Endodermal cell (in vitro differentiated cells): Measurements from ENCODE around the gene MAPK8. TPM values are rescaled to one million over a fixed set of nuclear protein-coding genes. Genes with fewer than 3 reads are reported as not detected.

ENCODE experiments used
- DNase-seq: peaks from one replicate; pipeline ENCODE4 v3.0.0-alpha.2; 2017
- H3K27ac ChIP-seq: 2 replicates; pipeline ENCODE4 v1.5.1; 2013; ENCODE audit warnings: mild to moderate bottlenecking, low read depth, low read length, moderate library complexity
- H3K27me3 ChIP-seq: 2 replicates; pipeline ENCODE4 v1.6.1; 2013; ENCODE audit warnings: mild to moderate bottlenecking, low read length, moderate library complexity; ENCODE audit not compliant: insufficient read depth, control insufficient read depth, poor library complexity, severe bottlenecking
- H3K36me3 ChIP-seq: 2 replicates; pipeline ENCODE4 v1.7.0; 2013; ENCODE audit warnings: mild to moderate bottlenecking, low read length, moderate library complexity; ENCODE audit not compliant: control insufficient read depth, insufficient read depth
- H3K4me1 ChIP-seq: one replicate; pipeline ENCODE4 v1.7.0; 2013; ENCODE audit warnings: low read length; ENCODE audit not compliant: control insufficient read depth, insufficient read depth
- H3K4me3 ChIP-seq: 2 replicates; pipeline ENCODE4 v1.5.1; 2013; ENCODE audit warnings: mild to moderate bottlenecking, low read length, moderate library complexity
- H3K9ac ChIP-seq: 2 replicates; pipeline ENCODE4 v1.6.1; 2013; ENCODE audit warnings: mild to moderate bottlenecking, low read length, moderate library complexity; ENCODE audit not compliant: poor library complexity, severe bottlenecking; ENCODE audit errors: extremely low read depth
- H3K9me3 ChIP-seq: 2 replicates; pipeline ENCODE4 v1.6.1; 2013; ENCODE audit warnings: mild to moderate bottlenecking, low read length, moderate library complexity; ENCODE audit not compliant: control insufficient read depth
- H3K27ac Mint-ChIP-seq: 2 replicates; pipeline ENCODE4 v1.8.0; 2020; ENCODE audit warnings: mixed read lengths
- H3K27me3 Mint-ChIP-seq: 2 replicates; pipeline ENCODE4 v1.8.0; 2021; ENCODE audit warnings: mild to moderate bottlenecking, mixed read lengths; ENCODE audit not compliant: insufficient read depth
- H3K36me3 Mint-ChIP-seq: 2 replicates; pipeline ENCODE4 v1.8.0; 2020; ENCODE audit warnings: low read depth, mixed read lengths
- H3K4me1 Mint-ChIP-seq: 2 replicates; pipeline ENCODE4 v1.8.0; 2020; ENCODE audit warnings: mixed read lengths
- H3K4me3 Mint-ChIP-seq: 2 replicates; pipeline ENCODE4 v1.8.0; 2020; ENCODE audit warnings: mild to moderate bottlenecking, moderate library complexity, mixed read lengths
- H3K9me3 Mint-ChIP-seq: 2 replicates; pipeline ENCODE4 v1.8.0; 2020; ENCODE audit warnings: mild to moderate bottlenecking, mixed read lengths
- WGBS, 2 experiments: methylation state at CpG; one replicate each; pipeline versions ENCODE4 v1.1.5 to v1.1.7; 2013; ENCODE audit warnings: missing lambda C conversion rate in 2 of 2, mixed read lengths in 1 of 2; ENCODE audit not compliant: insufficient coverage in 1 of 2, insufficient read length in 1 of 2; 5-methylcytosine and 5-hydroxymethylcytosine counted together
- total RNA-seq, 2 donors: library from RNA; stranded (reverse); fragmentation: NEBNext Ultra II Directional in 1 of 2; extraction: Animal tissue kit (Norgen Biotek cat#: 25700) in 1 of 2; gene quantifications; 2 replicates in 1 of 2; 3 replicates in 1 of 2; pipeline ENCODE4 v1.2.1, GENCODE V29; 2021
- TF ChIP-seq, protein P1 (sequence below): fragments of 200-600 bp; sonication (generic); conservative IDR thresholded peaks from 2 replicates; pipeline ENCODE4 v1.5.0; 2021; ENCODE audit warnings: antibody characterized with exemption, mild to moderate bottlenecking

The MAPK8 gene
- total RNA-seq, 2 donors from 2014 or later, result 84.2 to 146 TPM

DNA sequence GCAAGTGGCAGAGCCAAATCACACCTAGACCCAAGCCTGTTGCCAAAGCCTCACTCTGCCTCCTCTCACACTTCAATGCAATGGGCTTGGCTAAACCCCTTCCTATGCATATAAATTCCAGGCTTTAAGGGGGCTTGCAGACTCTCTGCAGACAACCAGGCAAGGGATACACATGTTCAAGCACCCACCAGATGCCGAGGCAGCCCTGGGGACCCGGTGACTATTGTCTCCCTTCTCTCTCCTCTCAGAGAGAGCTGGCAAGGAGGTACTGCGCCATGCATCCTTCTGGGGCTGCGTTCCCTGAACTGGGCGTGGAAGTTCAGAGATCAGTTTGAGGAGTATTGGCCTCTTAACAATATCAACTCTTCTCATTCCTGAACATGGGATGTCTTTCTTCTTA lies 167.2 kb downstream of the MAPK8 start:
- WGBS, 2 experiments, result 96 to 100% methylated on average over 2 to 5 of the region's 5 CpGs
- peaks cover 27% of the 10 kb centered on the region for H3K4me1 ChIP-seq
- peak; percentile 38 for DNase-seq
- H3K4me3 ChIP-seq, result no peak overlapping the region
- peaks cover 7% of the 10 kb centered on the region for H3K9me3 ChIP-seq
- H3K27me3 ChIP-seq, result no peaks in the 10 kb centered on the region
- TF ChIP-seq, protein P1, sequence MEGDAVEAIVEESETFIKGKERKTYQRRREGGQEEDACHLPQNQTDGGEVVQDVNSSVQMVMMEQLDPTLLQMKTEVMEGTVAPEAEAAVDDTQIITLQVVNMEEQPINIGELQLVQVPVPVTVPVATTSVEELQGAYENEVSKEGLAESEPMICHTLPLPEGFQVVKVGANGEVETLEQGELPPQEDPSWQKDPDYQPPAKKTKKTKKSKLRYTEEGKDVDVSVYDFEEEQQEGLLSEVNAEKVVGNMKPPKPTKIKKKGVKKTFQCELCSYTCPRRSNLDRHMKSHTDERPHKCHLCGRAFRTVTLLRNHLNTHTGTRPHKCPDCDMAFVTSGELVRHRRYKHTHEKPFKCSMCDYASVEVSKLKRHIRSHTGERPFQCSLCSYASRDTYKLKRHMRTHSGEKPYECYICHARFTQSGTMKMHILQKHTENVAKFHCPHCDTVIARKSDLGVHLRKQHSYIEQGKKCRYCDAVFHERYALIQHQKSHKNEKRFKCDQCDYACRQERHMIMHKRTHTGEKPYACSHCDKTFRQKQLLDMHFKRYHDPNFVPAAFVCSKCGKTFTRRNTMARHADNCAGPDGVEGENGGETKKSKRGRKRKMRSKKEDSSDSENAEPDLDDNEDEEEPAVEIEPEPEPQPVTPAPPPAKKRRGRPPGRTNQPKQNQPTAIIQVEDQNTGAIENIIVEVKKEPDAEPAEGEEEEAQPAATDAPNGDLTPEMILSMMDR, result no peak
- Mint-ChIP-seq H3K4me1 (peaks cover 46% of the 10 kb centered on the region), H3K27ac (no peak overlapping the region), H3K36me3 (no peaks in the 10 kb centered on the region), H3K9me3 (peaks cover 9% of the 10 kb centered on the region), H3K4me3 (no peak overlapping the region), H3K27me3 (peaks cover 2% of the 10 kb centered on the region)
- no peak overlapping the region for H3K27ac ChIP-seq
- no peak overlapping the region for H3K9ac ChIP-seq
- no peaks in the 10 kb centered on the region for H3K36me3 ChIP-seq

DNA sequence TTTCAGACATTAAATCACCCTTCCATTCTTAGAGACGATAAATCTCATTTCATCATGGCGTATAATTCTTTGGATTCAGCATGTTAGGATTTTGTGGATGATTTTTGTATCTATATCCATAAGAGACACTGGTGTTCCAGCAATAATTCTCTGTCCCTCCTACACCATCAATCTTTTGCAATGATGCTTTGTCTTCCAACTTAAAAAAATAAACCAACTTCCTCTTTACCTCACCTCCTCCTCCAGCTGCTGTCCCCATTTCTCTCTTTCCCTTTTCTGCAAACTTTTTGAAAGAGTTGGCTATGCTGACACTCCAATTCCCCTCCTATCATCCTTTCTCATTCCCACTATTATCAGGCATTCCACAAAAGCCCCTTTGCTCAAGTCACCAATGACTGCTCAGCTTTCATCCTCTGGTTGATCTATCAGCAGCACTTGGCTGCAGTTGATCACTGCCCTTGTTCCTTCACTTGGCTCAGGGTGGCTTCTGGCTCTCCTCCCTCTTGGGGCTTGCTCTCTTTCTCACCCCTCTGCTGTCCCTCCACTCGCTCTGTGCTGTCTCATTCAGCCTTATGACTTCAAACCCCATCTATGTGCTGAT lies 168.4 kb downstream of the MAPK8 start:
- TF ChIP-seq, protein P1, result no peak
- DNase-seq, result peak; percentile 17
- Mint-ChIP-seq H3K27me3 (peaks cover 4% of the 10 kb centered on the region), H3K36me3 (no peaks in the 10 kb centered on the region), H3K27ac (no peak overlapping the region), H3K4me1 (peaks cover 39% of the 10 kb centered on the region), H3K4me3 (no peak overlapping the region), H3K9me3 (peaks cover 9% of the 10 kb centered on the region)
- peaks cover 16% of the 10 kb centered on the region for H3K4me1 ChIP-seq
- H3K9ac ChIP-seq, result no peak overlapping the region
- 73 to 85% methylated on average over 1 of the region's 3 CpGs for WGBS, 2 experiments
- no peaks in the 10 kb centered on the region for H3K27me3 ChIP-seq
- no peaks in the 10 kb centered on the region for H3K36me3 ChIP-seq
- no peak overlapping the region for H3K4me3 ChIP-seq
- H3K9me3 ChIP-seq, result peaks cover 7% of the 10 kb centered on the region
- no peak overlapping the region for H3K27ac ChIP-seq

GRCh38 chr10:48475943-48476278 lies 169.4 kb downstream of the MAPK8 start:
- Histone ChIP-seq H3K4me3 (no peak overlapping the region), H3K9ac (no peak overlapping the region), H3K27me3 (no peaks in the 10 kb centered on the region), H3K36me3 (no peaks in the 10 kb centered on the region), H3K9me3 (peaks cover 7% of the 10 kb centered on the region), H3K4me1 (peaks cover 5% of the 10 kb centered on the region), H3K27ac (no peak overlapping the region)
- Mint-ChIP-seq H3K4me1 (peaks cover 30% of the 10 kb centered on the region), H3K27ac (no peak overlapping the region), H3K4me3 (no peak overlapping the region), H3K36me3 (no peaks in the 10 kb centered on the region), H3K27me3 (peaks cover 4% of the 10 kb centered on the region), H3K9me3 (peaks cover 9% of the 10 kb centered on the region)
- TF ChIP-seq, protein P1, result no peak
- no peak for DNase-seq
- WGBS, 2 experiments, result 91 to 92% methylated on average over 4 of the region's 4 CpGs
